SK-N-MC (cell line): ENCODE data around the gene IMPG2.

Experiments
- EZH2 ChIP-seq: fragments of 200-600 bp; sonication (generic); IDR thresholded peaks from one replicate; pipeline ENCODE4 v1.6.1; 2017; ENCODE audit warnings: antibody characterized with exemption
- POLR2AphosphoS5 ChIP-seq: IDR thresholded peaks from 2 replicates; pipeline ENCODE4 v1.6.1; 2012; ENCODE audit warnings: mild to moderate bottlenecking, low read depth, low read length, borderline replicate concordance

- TF ChIP-seq EZH2 = no peak
- TF ChIP-seq POLR2AphosphoS5 = no peak
Measured at GRCh38 chr3:101278727-101279126, 41.6 kb downstream of the IMPG2 start.
